Calu3 (cell line): ENCODE data around the gene SNAPC2. TPM values are rescaled to one million over a fixed set of nuclear protein-coding genes. Genes with fewer than 3 reads are reported as not detected.

Experiments
- BruUV-seq: library from RNA; stranded (reverse); fragments of 400-500 nt; replicated peaks from 2 replicates; lab custom pipeline; 2021; lab: Mats Ljungman, UMichigan
- CTCF ChIA-PET: fragments of 300-600 bp; sonication (Branson Sonifier 250); formaldehyde crosslinking; loops from one replicate; lab custom pipeline; 2022; ENCODE audit warnings: antibody characterized with exemption; lab: Charles Lee
- DNase-seq: peaks from one replicate; pipeline ENCODE4 v3.0.0; 2022
- H3K27ac Mint-ChIP-seq: one replicate; pipeline ENCODE4 v1.8.0; 2022; ENCODE audit warnings: mixed read lengths; ENCODE audit not compliant: unreplicated experiment
- H3K27me3 Mint-ChIP-seq: one replicate; pipeline ENCODE4 v1.8.0; 2022; ENCODE audit warnings: mixed read lengths; ENCODE audit not compliant: unreplicated experiment
- H3K36me3 Mint-ChIP-seq: one replicate; pipeline ENCODE4 v1.8.0; 2022; ENCODE audit warnings: mild to moderate bottlenecking, moderate library complexity, mixed read lengths; ENCODE audit not compliant: insufficient read depth, unreplicated experiment
- H3K4me1 Mint-ChIP-seq: one replicate; pipeline ENCODE4 v1.8.0; 2022; ENCODE audit warnings: mild to moderate bottlenecking, low read depth, mixed read lengths; ENCODE audit not compliant: unreplicated experiment
- H3K4me3 Mint-ChIP-seq: one replicate; pipeline ENCODE4 v1.8.0; 2022; ENCODE audit warnings: mild to moderate bottlenecking, low read depth, moderate library complexity, mixed read lengths; ENCODE audit not compliant: unreplicated experiment
- H3K9me3 Mint-ChIP-seq: one replicate; pipeline ENCODE4 v1.8.0; 2022; ENCODE audit warnings: low read depth, mixed read lengths; ENCODE audit not compliant: unreplicated experiment
- CTCF ChIP-seq: fragments of 200-600 bp; IDR thresholded peaks from one replicate; pipeline ENCODE4 v1.8.0; 2022; ENCODE audit warnings: antibody characterized with exemption; ENCODE audit not compliant: unreplicated experiment
- intact Hi-C: fragments of 100-400 bp; cut with micrococcal nuclease; formaldehyde crosslinking; loops from one replicate; pipeline ENCODE4 v1.10.0; 2022; ENCODE audit not compliant: unreplicated experiment
- total RNA-seq: library from RNA; stranded (reverse); gene quantifications from 2 replicates; pipeline ENCODE4 v1.2.3, GENCODE V29; 2022

Gene SNAPC2
- total RNA-seq, 1 experiment from 2014 or later = 12.1 TPM

DNA sequence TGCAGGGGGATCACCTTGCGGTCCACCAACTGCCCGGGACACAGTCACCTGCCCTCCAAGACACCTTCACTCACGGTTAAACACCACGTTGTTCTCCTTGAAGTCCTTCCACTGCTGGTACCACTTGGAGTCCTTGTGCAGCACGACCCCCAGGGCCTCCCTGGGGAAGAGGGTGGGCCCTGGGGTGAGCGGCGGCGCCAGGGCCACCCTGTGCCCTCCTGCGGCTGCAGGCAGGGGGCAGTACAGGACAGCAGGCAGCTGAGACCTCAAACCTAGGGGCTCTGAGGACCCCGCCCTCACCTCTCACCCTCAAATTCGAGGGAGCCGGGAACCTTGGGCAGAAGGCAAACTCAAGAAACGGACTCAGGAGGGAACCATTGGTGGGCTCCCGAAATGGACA, 13.3 kb downstream of the SNAPC2 start:
- BruUV-seq = no TSS peak
- no peak for TF ChIP-seq CTCF
- H3K27ac Mint-ChIP-seq = no peak overlapping the region
- H3K4me1 Mint-ChIP-seq = peaks cover 8% of the 10 kb centered on the region
- intact Hi-C loops = no loop called here
- H3K36me3 Mint-ChIP-seq = peaks cover 43% of the 10 kb centered on the region
- no peaks in the 10 kb centered on the region for H3K9me3 Mint-ChIP-seq
- H3K27me3 Mint-ChIP-seq = no peaks in the 10 kb centered on the region
- no peak overlapping the region for H3K4me3 Mint-ChIP-seq
- CTCF ChIA-PET = no interaction called here
- no peak for DNase-seq

- H3K27me3 Mint-ChIP-seq = no peaks in the 10 kb centered on the region
- H3K4me3 Mint-ChIP-seq = no peak overlapping the region
- peaks cover 36% of the 10 kb centered on the region for H3K36me3 Mint-ChIP-seq
- no TSS peak for BruUV-seq
- intact Hi-C loops = no loop called here
- DNase-seq = no peak
- no peak for TF ChIP-seq CTCF
- peaks cover 2% of the 10 kb centered on the region for H3K4me1 Mint-ChIP-seq
- no peak overlapping the region for H3K27ac Mint-ChIP-seq
- CTCF ChIA-PET = no interaction called here
- no peaks in the 10 kb centered on the region for H3K9me3 Mint-ChIP-seq
These were observed 13.9 kb downstream of the SNAPC2 start for GRCh38 chr19:7933828-7934725.

GRCh38 chr19:7934766-7935165, 14.6 kb downstream of the SNAPC2 start:
- Mint-ChIP-seq H3K4me3 (no peak overlapping the region), H3K9me3 (no peaks in the 10 kb centered on the region), H3K27ac (no peak overlapping the region), H3K4me1 (no peaks in the 10 kb centered on the region), H3K27me3 (no peaks in the 10 kb centered on the region), H3K36me3 (peaks cover 36% of the 10 kb centered on the region)
- intact Hi-C loops = no loop called here
- no TSS peak for BruUV-seq
- no peak for DNase-seq
- CTCF ChIA-PET = no interaction called here
- no peak for TF ChIP-seq CTCF

- BruUV-seq = no TSS peak
- Mint-ChIP-seq H3K4me1 (peaks cover 20% of the 10 kb centered on the region), H3K4me3 (no peak overlapping the region), H3K27ac (no peak overlapping the region), H3K36me3 (peaks cover 43% of the 10 kb centered on the region), H3K27me3 (no peaks in the 10 kb centered on the region), H3K9me3 (no peaks in the 10 kb centered on the region)
- CTCF ChIA-PET = no interaction called here
- no peak for DNase-seq
- no peak for TF ChIP-seq CTCF
- intact Hi-C loops = no loop called here
These were observed 20.7 kb downstream of the SNAPC2 start for GRCh38 chr19:7940841-7941240.
